Progenitor cell of endocrine pancreas (in vitro differentiated cells): ENCODE measurements around the gene CERK. TPM values are rescaled to one million over a fixed set of nuclear protein-coding genes. Genes with fewer than 3 reads are reported as not detected.

Experiments
- DNase-seq: peaks from one replicate; pipeline ENCODE4 v3.0.0; 2021; ENCODE audit warnings: low spot score; ENCODE audit not compliant: unreplicated experiment
- H3K27ac Mint-ChIP-seq: 2 replicates; pipeline ENCODE4 v1.8.0; 2021; ENCODE audit warnings: mild to moderate bottlenecking, moderate library complexity, mixed read lengths
- H3K27me3 Mint-ChIP-seq: 2 replicates; pipeline ENCODE4 v1.8.0; 2021; ENCODE audit warnings: mixed read lengths
- H3K36me3 Mint-ChIP-seq: 2 replicates; pipeline ENCODE4 v1.8.0; 2022; ENCODE audit warnings: mixed read lengths; ENCODE audit not compliant: insufficient read depth
- H3K4me1 Mint-ChIP-seq: 2 replicates; pipeline ENCODE4 v1.8.0; 2021; ENCODE audit warnings: low read depth, mixed read lengths
- H3K4me3 Mint-ChIP-seq: 2 replicates; pipeline ENCODE4 v1.8.0; 2021; ENCODE audit warnings: low read depth, mild to moderate bottlenecking, moderate library complexity, mixed read lengths
- H3K9me3 Mint-ChIP-seq: 2 replicates; pipeline ENCODE4 v1.8.0; 2021; ENCODE audit warnings: low read depth, mixed read lengths
- total RNA-seq: library from RNA; stranded (reverse); gene quantifications from 2 replicates; pipeline ENCODE4 v1.2.1, GENCODE V29; 2021
- TF ChIP-seq, protein P1 (sequence below): fragments of 200-600 bp; sonication (generic); IDR thresholded peaks from one replicate; pipeline ENCODE4 v1.5.0; 2021; ENCODE audit warnings: antibody characterized with exemption, mild to moderate bottlenecking; ENCODE audit not compliant: unreplicated experiment

Gene CERK
- total RNA-seq, 1 donor from 2014 or later: 62.0 TPM

DNA sequence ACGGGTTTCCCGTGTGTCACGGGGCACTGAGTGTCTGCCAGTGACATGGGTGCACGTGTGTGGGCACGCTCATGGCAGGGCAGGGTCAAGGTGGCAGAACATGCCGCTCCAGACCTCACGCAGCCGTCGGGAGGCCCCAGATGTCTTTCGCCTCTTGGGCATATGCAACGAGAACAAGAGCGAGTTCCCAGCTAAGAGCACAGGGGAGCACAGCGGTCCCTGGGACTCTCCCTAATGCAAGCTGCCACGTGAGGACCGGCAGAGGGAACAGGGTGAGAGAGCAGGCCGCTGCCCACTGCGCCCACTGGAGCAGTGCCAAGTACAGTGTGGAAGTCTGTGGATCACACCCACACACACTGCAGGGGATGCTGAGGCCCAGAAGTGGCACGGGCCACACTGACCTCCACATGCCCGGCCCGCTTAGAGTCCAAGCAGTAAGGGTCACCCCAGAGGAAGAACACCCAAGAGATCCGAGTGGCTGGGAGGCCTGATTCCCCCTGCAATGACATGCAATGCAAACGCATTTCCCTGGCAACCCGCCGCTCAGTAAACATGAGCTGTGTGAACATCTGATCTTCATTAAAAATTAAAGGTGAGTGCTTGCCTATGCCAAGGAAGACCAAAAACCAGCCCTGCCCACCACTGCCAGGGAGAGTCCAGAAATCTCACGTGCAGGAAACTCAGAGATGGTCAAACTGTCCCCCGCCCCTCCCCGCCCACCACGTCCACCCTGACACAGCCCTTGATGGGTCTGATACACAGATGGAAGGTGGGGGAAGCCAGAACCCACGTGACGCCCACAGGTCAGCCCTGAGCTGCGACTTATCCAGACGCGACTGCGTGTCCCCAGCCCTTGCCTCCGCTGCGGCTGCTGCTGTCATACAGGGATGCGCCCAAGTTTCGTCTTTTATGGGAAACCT, 11.7 kb downstream of the CERK start:
- TF ChIP-seq, protein P1, sequence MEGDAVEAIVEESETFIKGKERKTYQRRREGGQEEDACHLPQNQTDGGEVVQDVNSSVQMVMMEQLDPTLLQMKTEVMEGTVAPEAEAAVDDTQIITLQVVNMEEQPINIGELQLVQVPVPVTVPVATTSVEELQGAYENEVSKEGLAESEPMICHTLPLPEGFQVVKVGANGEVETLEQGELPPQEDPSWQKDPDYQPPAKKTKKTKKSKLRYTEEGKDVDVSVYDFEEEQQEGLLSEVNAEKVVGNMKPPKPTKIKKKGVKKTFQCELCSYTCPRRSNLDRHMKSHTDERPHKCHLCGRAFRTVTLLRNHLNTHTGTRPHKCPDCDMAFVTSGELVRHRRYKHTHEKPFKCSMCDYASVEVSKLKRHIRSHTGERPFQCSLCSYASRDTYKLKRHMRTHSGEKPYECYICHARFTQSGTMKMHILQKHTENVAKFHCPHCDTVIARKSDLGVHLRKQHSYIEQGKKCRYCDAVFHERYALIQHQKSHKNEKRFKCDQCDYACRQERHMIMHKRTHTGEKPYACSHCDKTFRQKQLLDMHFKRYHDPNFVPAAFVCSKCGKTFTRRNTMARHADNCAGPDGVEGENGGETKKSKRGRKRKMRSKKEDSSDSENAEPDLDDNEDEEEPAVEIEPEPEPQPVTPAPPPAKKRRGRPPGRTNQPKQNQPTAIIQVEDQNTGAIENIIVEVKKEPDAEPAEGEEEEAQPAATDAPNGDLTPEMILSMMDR: no peak
- H3K36me3 Mint-ChIP-seq: peaks cover 6% of the 10 kb centered on the region
- H3K27ac Mint-ChIP-seq: no peak overlapping the region
- no peak overlapping the region for H3K4me3 Mint-ChIP-seq
- no peak for DNase-seq
- peaks cover 5% of the 10 kb centered on the region for H3K4me1 Mint-ChIP-seq
- H3K27me3 Mint-ChIP-seq: no peaks in the 10 kb centered on the region
- H3K9me3 Mint-ChIP-seq: no peaks in the 10 kb centered on the region

- H3K36me3 Mint-ChIP-seq: peaks cover 8% of the 10 kb centered on the region
- no peak overlapping the region for H3K27ac Mint-ChIP-seq
- no peak overlapping the region for H3K4me3 Mint-ChIP-seq
- TF ChIP-seq, protein P1: no peak
- DNase-seq: no peak
- H3K9me3 Mint-ChIP-seq: no peaks in the 10 kb centered on the region
- no peaks in the 10 kb centered on the region for H3K27me3 Mint-ChIP-seq
- peaks cover 5% of the 10 kb centered on the region for H3K4me1 Mint-ChIP-seq
Observed at GRCh38 chr22:46725096-46725495, 13.0 kb downstream of the CERK start.

DNA sequence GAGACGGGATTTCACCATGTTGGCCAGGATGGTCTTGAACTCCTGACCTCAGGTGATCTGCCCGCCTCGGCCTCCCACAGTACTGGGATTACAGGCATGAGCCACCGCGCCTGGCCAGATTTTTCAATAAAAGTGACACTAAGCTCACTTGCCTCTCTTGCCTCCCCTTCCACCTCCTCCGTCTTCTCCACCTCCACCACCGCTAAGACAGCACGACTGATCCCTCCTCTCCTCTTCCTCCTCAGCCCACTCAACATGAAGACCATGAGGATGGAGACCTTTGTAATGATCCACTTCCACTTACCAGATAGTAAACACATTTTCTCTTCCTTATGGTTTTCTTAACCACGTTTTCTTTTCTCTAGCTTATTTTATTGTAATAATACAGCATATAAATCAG, 14.2 kb downstream of the CERK start:
- Mint-ChIP-seq H3K4me3 (no peak overlapping the region), H3K27ac (no peak overlapping the region), H3K36me3 (peaks cover 13% of the 10 kb centered on the region), H3K4me1 (peaks cover 5% of the 10 kb centered on the region), H3K9me3 (no peaks in the 10 kb centered on the region), H3K27me3 (no peaks in the 10 kb centered on the region)
- no peak for DNase-seq
- TF ChIP-seq, protein P1: no peak

- TF ChIP-seq, protein P1: no peak
- Mint-ChIP-seq H3K36me3 (peaks cover 24% of the 10 kb centered on the region), H3K4me1 (peaks cover 3% of the 10 kb centered on the region), H3K9me3 (no peaks in the 10 kb centered on the region), H3K27me3 (no peaks in the 10 kb centered on the region), H3K27ac (no peak overlapping the region), H3K4me3 (no peak overlapping the region)
- DNase-seq: no peak
Observed at GRCh38 chr22:46721501-46722085, 16.5 kb downstream of the CERK start.

GRCh38 chr22:46719921-46720320, 18.1 kb downstream of the CERK start:
- Mint-ChIP-seq H3K36me3 (peaks cover 28% of the 10 kb centered on the region), H3K4me3 (no peak overlapping the region), H3K4me1 (no peaks in the 10 kb centered on the region), H3K27ac (no peak overlapping the region), H3K27me3 (no peaks in the 10 kb centered on the region), H3K9me3 (no peaks in the 10 kb centered on the region)
- DNase-seq: no peak
- TF ChIP-seq, protein P1: no peak
